ENCODE measurements around the gene MTHFS. TPM values are rescaled to one million over a fixed set of nuclear protein-coding genes. Genes with fewer than 3 reads are reported as not detected.

The MTHFS gene
- total and polyA plus RNA-seq, 2 donors (not counting 3 experiments of a cell fraction or from before 2014, with no cell fraction given), result 9.3 to 15.7 TPM

- FAIRE-seq (no peak), DNase-seq (ENCODE audit: low read depth, low spot score) (no peak)
- no peaks in the 10 kb centered on the region for H3K9me1 ChIP-seq (replicated peaks; ENCODE audit: control insufficient read depth, extremely low read depth, insufficient read depth, low read length)
- POLR2A ChIA-PET, result no interaction called here
- H3K9ac ChIP-seq (replicated peaks; ENCODE audit: extremely low read depth, insufficient read depth, low read length), result no peak overlapping the region
- no TSS peak for BruUV-seq (replicated peaks)
- CTCF ChIA-PET, result no interaction called here
- no peak for TF ChIP-seq MAX (IDR thresholded peaks at IDR 0.05; ENCODE audit: insufficient read depth, insufficient read length)
- no peak for TF ChIP-seq EZH2 (IDR thresholded peaks at IDR 0.05; ENCODE audit: borderline replicate concordance, low read depth, low read length, severe bottlenecking)
- TF ChIP-seq MYC (IDR thresholded peaks at IDR 0.05; ENCODE audit: low read depth, low read length), result no peak
- TF ChIP-seq FOS (IDR thresholded peaks at IDR 0.05; ENCODE audit: borderline replicate concordance, insufficient read depth, low read length), result no peak
- no peak for TF ChIP-seq POLR2AphosphoS5 (IDR thresholded peaks at IDR 0.05; ENCODE audit: insufficient read depth, low read depth, low read length)
- TF ChIP-seq POLR2A (IDR thresholded peaks at IDR 0.05; ENCODE audit: low read depth, low read length), result no peak
- TF ChIP-seq CTCF (IDR thresholded peaks at IDR 0.05; ENCODE audit: extremely low read depth in 1 of 2, insufficient read depth in 1 of 2, low read depth in 1 of 2, low read length in 2 of 2), result no peak
- TF ChIP-seq JUN (IDR thresholded peaks at IDR 0.05; ENCODE audit: borderline replicate concordance, insufficient read depth, insufficient read length, low read depth), result no peak
- no peak for TF ChIP-seq GATA2 (IDR thresholded peaks at IDR 0.05; ENCODE audit: insufficient read depth, insufficient read length, low read depth, low read length)
- no peak overlapping the region for H3K27ac ChIP-seq (ENCODE audit: insufficient read depth, low read depth, low read length)
- H3K4me2 ChIP-seq (ENCODE audit: insufficient read depth, low read length), result no peak overlapping the region
- H3K36me3 ChIP-seq (ENCODE audit: control insufficient read depth in 2 of 2, extremely low read depth in 1 of 2, insufficient read depth in 2 of 2, low read length in 2 of 2), result no peaks in the 10 kb centered on the region
- H2AFZ ChIP-seq (ENCODE audit: low read depth, low read length), result no peak overlapping the region
- H3K79me2 ChIP-seq (ENCODE audit: control insufficient read depth, insufficient read depth, low read length), result peaks cover 15% of the 10 kb centered on the region
- intact Hi-C loops (cut with micrococcal nuclease), result no loop called here
- dilution Hi-C loops (cut with MboI; ENCODE audit: extremely low pct_ligation_motif_present, low sequenced_read_pairs), result no loop called here
- no peak overlapping the region for H3K4me3 ChIP-seq (replicated peaks in 1 of 3; ENCODE audit: insufficient read depth in 1 of 3, low read depth in 1 of 3, low read length in 3 of 3)
- peaks cover 5% of the 10 kb centered on the region for H3K4me1 ChIP-seq (ENCODE audit: control insufficient read depth, extremely low read depth, insufficient read depth, low read length)
- H3K9me3 ChIP-seq (replicated peaks; ENCODE audit: control insufficient read depth, insufficient read depth, low read length), result no peaks in the 10 kb centered on the region
- H4K20me1 ChIP-seq (replicated peaks; ENCODE audit: control insufficient read depth, extremely low read depth, insufficient read depth, low read length), result no peaks in the 10 kb centered on the region
- H3K27me3 ChIP-seq (ENCODE audit: control insufficient read depth in 2 of 2, insufficient read depth in 2 of 2, low read length in 2 of 2), result no peaks in the 10 kb centered on the region
These were observed 21.5 kb upstream of the MTHFS start for GRCh38 chr15:79918278-79918677.

All from endothelial cell of umbilical vein (primary cell).